Esophagus mucosa (tissue), 1 donor: ENCODE measurements around the gene ORM1. TPM values are rescaled to one million over a fixed set of nuclear protein-coding genes. Genes with fewer than 3 reads are reported as not detected.
"Not testable (repeated sequence)": the region's sequence is repeated elsewhere in the genome, so short reads cannot be mapped to it uniquely, and the experiment has no call there.

Source experiments
- ATAC-seq: fragments of 200-7000 bp; cut with Tn5 transposase; one replicate; pipeline ENCODE4 v1.9.1; 2020
- total RNA-seq: library from RNA; stranded (reverse); gene quantifications from one replicate; pipeline ENCODE4 v1.2.4, GENCODE V29; 2023
- donor health status: DM: yes; HTN: yes; CAD: no.

Gene ORM1
- total RNA-seq, 1 donor from 2014 or later: 1.6 TPM

DNA sequence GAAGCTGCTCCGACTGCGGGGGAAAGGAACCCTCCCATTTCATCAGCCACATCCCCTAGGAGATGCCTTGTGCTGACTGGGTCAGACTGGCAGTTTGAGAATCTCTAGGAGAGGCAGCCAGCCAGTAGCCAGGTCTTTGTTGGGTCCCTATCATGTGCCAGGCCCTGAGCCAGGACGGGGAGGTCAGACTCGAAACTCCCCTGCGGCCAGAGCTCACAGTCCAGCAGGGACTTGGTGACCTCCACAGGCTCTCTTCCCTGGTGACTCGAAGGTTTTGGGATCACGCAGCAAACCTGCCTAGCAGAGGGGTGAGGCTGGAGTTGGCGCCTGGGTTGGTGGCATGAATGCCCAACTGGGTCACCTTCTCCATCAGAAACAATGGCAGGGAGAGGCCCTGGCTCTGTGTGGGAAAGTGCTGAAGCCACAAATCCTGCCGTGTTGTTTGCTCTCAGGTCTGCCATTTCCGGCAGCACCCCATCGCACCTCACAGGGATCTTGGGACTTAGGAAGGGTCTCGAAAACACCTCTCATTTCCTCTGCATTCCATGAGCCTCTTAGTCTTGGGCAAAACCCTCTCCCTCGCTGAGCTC lies 14.4 kb upstream of the ORM1 start:
- no peak for ATAC-seq

DNA sequence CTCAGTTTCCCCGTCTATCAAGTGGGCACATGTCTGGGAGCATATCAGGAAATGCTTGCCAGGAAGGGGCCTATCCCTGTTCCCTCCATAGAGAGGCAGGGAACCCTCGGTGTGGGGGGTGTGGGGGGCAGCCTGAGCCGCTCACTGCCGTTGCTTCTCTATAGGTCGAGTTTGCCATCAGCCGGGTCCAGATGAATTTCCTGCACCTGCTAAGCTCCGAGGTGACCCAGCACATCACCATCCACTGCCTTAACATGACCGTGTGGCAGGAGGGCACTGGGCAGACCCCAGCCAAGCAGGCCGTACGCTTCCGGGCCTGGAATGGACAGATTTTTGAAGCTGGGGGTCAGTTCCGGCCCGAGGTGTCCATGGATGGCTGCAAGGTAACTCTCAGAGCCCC lies 13.8 kb upstream of the ORM1 start:
- no peak for ATAC-seq

DNA sequence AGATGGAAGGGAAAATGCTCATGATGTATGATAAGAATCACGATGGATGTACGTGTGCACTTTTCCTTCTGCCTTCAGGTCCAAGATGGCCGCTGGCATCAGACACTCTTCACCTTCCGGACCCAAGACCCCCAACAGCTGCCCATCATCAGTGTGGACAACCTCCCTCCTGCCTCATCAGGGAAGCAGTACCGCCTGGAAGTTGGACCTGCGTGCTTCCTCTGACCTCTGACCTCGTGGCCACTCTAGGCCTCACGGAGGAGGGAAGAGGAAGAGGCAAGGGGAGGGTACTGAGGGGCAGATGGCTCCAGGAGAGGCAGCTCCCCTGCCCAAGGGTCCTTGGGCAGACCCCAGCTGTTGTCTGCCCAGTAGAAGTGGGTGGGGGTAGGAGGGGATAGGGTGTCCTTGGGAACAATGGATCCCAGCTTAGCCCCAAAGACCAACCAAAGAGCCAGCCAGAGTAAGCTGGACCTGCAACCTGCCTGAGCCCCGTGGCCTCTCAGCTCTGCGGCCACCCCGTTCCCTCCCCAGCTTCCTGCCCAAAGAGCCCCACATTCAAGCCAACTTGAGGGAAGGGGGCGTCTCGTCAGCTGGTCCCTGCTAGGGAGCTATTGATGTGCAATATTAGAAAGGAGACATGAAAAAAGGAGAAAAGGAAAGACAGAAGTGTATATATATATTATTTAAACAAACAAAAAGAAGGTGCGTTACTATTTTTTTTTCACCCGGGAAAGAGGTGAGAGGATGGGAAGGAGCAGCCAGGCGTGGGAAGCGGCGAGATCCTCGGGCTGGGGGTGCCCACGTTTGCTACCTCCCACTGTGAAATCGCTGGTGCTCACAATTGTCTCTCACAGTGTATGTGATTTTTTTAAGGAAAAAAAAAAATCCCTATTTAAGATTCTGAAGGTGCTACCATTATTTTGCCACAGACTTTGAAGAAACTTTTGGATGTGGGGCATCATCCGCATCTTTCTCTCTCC lies 12.1 kb upstream of the ORM1 start:
- ATAC-seq: no peak

DNA sequence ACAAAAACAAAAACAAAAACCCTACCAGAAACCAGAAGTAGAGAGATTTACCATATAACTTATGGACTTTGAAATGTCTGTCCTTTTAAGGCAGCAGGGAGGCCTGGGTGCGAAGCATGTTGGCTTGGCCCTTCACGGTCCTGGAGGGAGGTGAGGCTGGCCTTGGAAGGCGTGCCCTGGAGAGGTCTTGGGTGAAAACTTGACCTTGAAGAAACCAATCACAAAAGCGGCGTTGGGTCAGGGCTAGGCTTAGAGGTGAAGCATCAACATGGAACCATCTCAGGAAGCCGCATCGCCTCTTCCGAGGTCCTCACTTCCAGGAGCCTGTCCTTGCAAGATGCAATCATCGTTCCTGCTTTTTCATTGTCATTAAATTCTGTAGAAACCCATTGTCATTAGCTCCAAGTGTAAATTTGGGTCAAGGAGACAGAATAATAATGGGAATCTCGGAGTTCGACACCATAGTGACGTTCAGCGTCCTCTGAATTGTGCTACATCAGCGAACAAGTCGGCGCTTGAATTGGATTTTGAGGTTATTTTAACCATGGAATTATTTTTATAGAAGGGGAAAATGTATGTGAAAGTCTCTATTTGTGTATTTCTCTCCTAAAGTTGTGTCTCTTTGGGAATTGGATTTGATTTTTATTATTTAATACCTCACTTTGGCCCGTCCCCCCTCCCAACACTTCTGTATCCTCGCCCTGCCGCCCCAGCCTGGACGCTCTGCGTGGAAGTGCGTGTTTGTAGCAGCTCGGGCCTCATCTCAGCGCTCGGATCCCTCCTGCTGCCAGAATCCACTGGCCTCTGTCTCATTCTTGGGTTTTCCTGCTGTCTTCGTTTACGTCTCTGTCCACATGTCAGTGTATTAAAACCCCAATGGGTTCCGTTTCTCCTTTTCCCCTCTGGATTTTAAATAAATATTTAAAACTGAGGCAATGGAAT lies 11.1 kb upstream of the ORM1 start:
- ATAC-seq: no peak

DNA sequence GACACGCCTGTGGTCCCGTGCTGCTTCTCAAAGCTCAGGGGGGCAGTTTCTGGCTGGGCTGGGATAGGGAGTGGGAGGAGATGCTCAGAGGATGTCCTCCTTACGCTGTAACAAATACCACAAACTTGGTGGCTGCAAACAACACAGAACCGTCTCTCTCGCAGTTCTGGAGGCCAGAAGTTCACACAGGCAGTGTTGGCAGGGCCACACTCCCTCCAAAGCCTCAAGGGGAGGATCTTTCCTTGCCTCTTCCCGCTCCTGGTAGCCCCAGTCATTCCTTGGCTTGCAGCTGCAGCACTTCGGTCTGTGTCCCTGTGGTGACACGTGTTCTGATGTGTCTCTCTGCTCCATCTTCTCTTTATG lies 10.4 kb upstream of the ORM1 start:
- no peak for ATAC-seq

DNA sequence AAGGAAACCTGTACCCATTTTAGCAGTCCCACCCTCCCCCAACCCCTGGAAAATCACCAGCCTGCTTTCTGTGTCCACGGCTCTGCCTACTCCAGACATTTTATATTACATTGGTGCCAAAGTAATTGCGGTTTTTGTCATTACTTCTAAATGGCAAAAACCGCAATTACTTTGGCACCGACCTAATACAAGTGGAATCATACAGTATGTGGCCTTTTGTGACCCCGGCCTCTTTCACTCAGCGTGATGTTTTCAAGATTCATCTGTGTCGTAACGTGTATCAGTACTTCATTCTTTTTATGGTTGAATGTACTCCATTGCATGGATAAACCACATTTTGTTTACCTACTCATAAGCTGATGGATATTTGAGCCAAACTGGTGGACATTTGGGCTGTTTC lies 9.7 kb upstream of the ORM1 start:
- ATAC-seq: no peak

DNA sequence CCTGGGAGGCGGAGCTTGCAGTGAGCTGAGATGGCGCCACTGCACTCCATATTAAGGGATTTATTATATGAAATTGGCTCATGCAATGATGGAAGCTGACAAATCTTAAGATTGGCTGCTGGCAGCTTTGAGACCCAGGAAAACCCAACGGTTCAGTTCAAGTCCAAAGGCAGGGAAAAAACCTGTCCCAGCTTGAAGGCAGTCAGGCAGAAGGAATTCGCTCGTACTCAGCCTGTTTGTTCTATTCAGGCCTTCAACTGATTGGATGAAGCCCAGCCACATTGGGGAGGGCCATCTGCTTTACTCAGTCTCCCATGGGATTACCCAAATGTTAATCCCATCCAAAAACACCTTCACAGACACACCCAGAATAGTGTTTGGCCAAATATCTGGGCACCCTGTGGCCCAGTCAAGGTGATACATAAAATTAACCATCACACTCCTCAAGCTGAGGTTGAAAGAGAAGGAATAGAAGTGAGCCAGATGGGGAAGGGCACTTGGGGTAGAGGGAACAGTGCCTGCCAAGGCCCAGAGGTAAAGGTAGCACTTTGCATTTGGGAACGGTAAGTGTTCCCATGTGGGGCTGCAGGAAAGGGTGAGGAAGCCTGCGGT lies 8.5 kb upstream of the ORM1 start:
- ATAC-seq: no peak

DNA sequence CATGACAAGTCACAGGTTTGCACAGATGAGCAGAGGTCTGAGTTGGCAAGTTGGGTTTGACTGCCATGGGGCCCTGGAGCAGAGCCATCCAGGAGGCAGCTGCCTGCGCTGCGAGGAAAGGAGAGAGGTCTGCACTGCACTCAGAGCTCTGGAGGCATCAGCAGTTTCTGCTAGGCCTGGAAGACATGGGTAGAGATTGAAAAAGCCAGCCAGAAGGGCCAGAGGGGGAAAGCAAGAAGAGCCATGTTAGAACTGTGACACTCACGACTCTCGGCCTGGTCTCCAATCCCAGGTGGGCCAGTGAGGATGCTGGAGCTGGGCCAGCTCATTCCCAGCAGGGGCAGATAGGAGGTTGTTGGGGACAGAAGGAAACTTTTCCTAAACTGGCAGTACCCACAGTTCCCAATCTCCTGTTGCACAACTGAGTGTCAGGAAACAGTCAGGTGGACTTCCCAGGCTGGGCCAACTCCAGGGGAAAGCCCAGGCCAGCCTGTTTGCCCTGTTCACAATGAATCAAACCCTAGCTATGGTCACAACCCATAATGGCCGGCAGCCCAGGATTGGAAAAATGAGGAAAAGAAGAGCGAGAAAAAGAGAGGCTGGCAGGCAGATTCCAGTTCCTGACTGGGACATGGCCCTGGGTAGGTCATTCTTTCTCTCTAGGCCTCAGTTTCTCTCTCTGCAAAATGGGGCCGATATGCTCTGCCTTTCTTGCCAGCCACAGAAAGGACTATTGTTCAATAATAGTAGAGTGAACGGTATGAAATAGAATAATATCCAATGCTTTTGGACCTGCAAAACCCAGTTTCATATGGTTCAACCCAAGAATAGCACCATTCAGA lies 7.8 kb upstream of the ORM1 start:
- peak; percentile 69 for ATAC-seq

DNA sequence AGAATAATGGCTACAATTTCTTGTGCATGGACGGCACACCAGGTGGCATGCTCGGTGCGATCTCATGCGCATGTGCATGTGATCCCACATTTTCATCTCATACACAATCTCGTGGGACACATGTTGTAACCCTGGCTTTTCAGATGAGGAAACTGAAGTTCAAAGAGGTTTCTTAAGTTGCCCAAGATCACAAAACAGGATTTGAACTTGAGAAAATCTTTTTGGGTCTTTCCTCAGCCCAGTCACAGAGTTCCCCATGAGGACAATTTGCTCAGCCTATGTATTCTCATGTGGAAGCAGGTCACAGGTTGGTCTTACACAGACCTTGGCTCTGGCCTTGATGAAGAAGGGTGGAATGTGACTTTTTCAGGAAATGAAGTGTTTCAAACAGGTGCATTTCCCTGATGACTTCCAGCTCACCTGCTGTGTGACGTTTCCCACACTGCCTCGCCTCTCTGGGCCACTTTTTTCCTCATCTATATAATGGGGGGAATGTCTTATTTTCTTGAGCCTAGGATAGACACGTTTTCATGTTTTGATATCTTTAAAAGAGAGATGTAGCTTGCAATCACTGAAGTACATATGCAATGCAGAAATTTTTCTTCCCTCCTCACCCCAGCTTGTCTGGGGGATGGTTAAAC lies 7.1 kb upstream of the ORM1 start:
- peak; percentile 44 for ATAC-seq

DNA sequence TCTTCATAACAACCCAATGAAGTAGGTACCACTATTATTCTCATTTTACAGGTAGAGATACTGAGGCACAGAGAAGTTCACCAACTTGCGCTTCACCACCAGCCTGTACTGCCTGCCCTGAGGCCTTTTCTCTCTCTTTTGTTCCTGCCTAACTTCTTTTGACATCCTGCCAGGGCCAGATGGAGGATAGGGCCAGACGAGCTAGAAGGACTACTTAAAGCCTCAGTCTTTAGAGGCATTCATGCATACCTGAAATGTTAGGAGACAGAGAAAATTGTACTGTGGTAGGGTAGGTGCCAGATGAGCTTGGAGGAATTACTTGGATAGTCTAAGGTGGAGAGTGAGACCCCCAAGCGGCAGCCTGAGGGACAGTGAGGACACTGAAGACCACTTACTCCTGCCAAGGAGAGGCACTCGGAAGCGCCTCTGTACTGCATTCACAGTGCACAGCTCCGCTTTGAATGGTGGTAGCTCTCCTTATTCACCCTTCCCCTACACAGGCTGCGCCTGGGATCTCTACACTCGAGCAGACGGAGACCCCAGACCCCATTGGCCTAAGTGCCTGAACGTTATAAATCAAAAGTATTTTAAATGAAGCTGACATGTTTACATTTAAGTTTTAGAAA lies 6.2 kb upstream of the ORM1 start:
- peak; percentile 48 for ATAC-seq

DNA sequence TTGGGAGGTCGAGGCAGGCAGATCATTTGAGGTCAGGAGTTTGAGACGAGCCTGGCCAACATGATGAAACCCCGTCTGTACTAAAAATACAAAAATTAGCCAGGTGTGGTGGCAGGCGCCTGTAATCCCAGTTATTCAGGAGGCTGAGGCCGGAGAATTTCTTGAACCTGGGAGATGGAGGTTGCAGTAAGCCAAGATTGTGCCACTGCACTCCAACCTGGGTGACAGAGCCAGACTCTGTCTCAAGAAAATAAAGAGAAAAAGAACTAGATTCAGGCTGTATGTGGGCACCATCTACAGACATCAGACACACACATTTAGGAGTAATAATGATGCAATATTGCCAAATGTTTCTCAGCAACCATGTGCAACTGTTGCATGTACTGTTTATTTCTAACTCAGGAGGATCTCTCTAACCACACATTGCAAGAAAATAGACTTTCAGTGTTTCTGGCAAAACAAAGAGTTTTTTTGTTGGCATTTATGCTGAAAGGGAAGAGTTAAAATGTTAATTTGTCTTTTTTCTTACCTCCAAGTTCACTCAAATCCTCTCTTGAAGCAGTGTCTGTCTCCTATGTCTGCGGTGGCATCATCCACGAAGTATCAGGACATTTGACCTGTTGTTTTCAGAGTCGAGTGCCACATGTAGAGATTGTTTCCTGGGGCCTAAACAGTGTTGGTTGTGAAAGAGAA lies 5.1 kb upstream of the ORM1 start:
- ATAC-seq: no peak

DNA sequence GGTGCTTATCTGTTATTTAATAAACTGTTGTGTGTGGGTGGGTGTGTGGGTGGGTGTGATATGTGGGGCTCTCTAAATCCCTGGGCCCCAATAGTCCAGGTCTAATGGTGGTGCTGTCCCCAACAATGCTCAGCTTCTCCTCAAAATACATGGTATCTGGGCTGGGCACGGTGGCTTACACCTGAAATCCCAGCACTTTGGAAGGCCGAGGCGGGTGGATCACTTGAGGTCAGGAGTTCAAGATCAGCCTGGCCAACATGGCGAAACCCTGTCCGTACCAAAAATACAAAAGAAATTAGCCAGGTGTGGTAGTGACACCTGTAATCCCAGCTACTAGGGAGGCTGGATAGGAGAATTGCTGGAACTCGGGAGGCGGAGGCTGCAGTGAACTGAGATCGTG lies 4.5 kb upstream of the ORM1 start:
- ATAC-seq: no peak

DNA sequence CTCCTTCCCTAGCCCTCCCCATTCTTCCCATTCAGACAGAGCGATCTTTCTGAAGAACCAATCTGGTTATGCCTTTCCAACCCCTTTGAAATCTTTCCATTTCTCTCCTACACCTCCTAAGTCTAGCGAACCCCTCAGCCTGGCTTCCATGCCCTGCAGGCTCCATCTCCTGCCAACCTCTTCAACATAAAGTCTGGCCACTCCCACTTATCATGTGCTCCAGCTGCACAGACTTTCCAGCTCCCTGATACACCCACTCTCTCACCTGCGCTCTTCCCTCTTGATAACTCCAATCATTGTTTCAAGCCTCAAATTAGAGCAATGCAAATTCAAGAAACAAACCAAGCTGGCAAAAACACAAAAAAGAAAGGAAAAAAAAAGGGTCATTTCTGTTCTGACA lies 3.8 kb upstream of the ORM1 start:
- ATAC-seq: no peak

DNA sequence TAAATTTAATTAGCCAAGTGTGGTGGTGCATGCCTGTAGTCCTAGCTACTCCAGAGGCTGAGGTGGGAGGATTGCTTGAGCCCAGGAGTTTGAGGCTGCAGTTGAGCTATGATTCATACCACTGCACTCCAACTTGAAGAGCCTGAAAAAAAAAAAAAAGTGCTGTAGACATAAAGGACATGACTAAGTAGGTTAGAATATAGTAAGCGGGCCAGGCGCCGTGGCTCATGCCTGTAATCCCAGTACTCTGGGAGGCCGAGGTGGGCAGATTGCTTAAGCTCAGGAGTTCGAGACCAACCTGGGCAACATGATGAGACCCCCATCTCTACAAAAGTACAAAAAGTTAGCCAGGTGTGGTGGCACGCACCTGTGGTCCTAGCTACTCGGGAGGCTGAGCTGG lies 2.2 kb upstream of the ORM1 start:
- ATAC-seq: peak; percentile 38

DNA sequence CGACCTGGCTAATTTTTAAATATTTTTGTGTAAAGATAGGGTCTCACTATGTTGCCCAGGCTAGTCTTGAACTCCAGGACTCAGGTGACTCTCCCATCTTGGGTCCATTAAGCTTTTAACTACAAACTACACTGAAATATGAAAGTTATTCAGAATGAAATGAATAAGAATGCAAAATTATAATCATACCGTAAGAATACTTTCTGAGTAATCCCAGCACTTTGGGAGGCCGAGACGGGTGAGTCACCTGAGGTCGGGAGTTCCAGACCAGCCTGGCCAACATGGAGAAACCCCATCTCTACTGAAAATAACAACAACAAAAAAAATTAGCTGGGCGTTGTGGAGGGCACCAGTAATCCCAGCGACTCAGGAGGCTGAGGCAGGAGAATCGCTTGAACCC lies 1.1 kb upstream of the ORM1 start:
- no peak for ATAC-seq

DNA sequence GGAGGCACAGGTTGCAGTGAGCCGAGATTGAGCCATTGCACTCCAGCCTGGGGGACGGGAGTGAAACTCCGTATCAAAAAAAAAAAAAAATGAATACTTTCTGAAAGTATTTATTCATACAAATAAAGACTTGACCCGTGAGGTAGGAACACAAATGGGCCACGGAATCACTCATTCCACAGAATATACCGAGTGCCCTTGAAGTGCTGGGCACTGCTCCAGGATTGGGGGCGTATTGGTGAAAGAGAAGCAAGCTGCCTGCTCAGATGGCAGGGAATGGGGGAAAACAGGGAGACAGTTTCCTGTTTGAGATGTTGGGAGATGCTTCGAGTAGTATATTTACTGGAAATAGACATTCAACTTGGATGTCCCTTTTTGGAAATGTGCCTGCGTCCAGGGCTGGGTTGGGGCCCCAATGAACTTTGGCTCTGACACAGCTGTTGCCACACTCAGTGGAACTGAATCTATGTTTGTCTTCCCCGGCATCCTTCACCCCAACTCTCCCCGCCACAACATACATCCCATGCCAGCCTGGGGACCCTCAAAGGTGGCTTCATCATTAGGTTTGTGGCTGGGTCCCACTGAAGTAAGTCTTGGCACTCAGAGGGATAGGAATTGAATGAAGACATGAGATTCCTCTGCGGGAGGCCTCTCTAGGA lies 609 bp upstream of the ORM1 start:
- ATAC-seq: not testable (repeated sequence)

DNA sequence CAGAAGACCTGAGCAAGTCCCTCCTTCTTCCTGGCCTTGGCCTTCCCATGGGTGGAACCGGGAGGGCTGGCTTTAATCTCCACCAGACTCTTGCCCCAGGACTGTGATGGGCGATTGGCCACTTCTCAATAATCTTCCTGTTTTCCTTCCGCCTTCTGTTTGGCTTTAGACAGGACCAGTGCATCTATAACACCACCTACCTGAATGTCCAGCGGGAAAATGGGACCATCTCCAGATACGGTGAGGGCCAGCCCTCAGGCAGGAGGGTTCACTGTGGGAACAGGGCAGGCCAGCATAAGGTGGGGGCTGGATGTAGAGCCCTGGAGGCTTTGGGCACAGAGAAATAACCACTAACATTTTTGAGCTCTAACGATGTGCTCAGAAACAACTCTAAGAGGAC lies 951 bp downstream of the ORM1 start:
- not testable (repeated sequence) for ATAC-seq

DNA sequence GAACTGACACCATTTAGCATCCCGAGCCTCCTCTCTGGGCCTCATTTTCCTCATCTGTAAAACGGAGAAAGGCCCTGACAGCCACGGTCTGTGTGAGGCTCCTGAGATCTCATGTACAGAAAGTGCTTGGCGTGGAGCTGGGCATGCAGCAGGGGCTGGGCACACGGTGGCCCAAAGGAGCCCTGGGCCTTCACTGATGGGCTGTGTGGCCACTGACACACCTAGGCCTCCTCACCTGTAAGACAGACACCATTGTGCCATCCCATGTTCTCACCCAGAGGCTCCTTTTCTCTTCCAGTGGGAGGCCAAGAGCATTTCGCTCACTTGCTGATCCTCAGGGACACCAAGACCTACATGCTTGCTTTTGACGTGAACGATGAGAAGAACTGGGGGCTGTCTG lies 1.6 kb downstream of the ORM1 start:
- no peak for ATAC-seq

DNA sequence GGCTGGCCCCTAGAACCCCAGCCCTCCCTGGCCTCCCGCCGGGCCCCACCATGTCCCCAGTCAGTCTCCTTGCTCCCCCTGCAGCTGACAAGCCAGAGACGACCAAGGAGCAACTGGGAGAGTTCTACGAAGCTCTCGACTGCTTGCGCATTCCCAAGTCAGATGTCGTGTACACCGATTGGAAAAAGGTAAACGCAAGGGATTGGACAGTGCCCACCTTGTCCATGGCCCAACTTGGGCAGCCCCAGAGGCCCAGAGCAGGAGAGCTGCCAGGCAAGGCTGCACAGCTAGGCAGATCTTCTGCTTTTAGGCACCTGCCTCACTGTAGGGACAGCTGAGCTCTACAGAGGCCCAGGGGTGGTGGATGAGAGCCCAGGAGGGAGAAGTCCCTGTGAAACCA lies 2.1 kb downstream of the ORM1 start:
- not testable (repeated sequence) for ATAC-seq
